AML-193 (cell line): ENCODE measurements around the gene LRRC8D.

Experiments used
- DNase-seq, 2 experiments: peaks; one replicate each; lab custom pipeline; 2025; lab: John Stamatoyannopoulos, UW

The LRRC8D gene

GRCh38 chr1:89807503-89807902, 13.3 kb upstream of the LRRC8D start:
- no peak for DNase-seq

GRCh38 chr1:89807983-89808382, 12.8 kb upstream of the LRRC8D start:
- DNase-seq: peak in 1 of 2 experiments; percentile 19

GRCh38 chr1:89808441-89809117, 12.3 kb upstream of the LRRC8D start:
- DNase-seq: no peak

GRCh38 chr1:89809556-89809955, 11.3 kb upstream of the LRRC8D start:
- no peak for DNase-seq

- DNase-seq: no peak
Observed at GRCh38 chr1:89810302-89810701, 10.5 kb upstream of the LRRC8D start.

- DNase-seq: no peak
Observed at GRCh38 chr1:89810880-89811279, 10.0 kb upstream of the LRRC8D start.

GRCh38 chr1:89812992-89813391, 7.8 kb upstream of the LRRC8D start:
- DNase-seq: peak in 1 of 2 experiments; percentile 15

GRCh38 chr1:89815040-89815439, 5.8 kb upstream of the LRRC8D start:
- no peak for DNase-seq

GRCh38 chr1:89815611-89816010, 5.2 kb upstream of the LRRC8D start:
- peak; percentile 94 to 98 for DNase-seq

GRCh38 chr1:89816366-89816765, 4.5 kb upstream of the LRRC8D start:
- DNase-seq: no peak

- DNase-seq: peak; percentile 59 to 67
Observed at GRCh38 chr1:89821322-89822108, 683 bp downstream of the LRRC8D start.

GRCh38 chr1:89822109-89822962, 1.5 kb downstream of the LRRC8D start:
- DNase-seq: peak; percentile 24 to 34

- peak; percentile 62 to 75 for DNase-seq
Observed at GRCh38 chr1:89822999-89823628, 2.3 kb downstream of the LRRC8D start.

- DNase-seq: peak in 1 of 2 experiments; percentile 8
Observed at GRCh38 chr1:89823679-89824292, 3.0 kb downstream of the LRRC8D start.

GRCh38 chr1:89826594-89826993, 5.8 kb downstream of the LRRC8D start:
- no peak for DNase-seq

GRCh38 chr1:89827330-89827729, 6.5 kb downstream of the LRRC8D start:
- no peak for DNase-seq

GRCh38 chr1:89827902-89828301, 7.1 kb downstream of the LRRC8D start:
- no peak for DNase-seq

GRCh38 chr1:89829186-89829585, 8.4 kb downstream of the LRRC8D start:
- no peak for DNase-seq

- no peak for DNase-seq
Observed at GRCh38 chr1:89831462-89832120, 10.8 kb downstream of the LRRC8D start.

GRCh38 chr1:89832496-89833127, 11.8 kb downstream of the LRRC8D start:
- no peak for DNase-seq
